HG03139 (cell line): Measurements from ENCODE around the gene TMEM44.
"Not testable (repeated sequence)": the region's sequence is repeated elsewhere in the genome, so short reads cannot be mapped to it uniquely, and the experiment has no call there.

Source experiments
- ATAC-seq: cut with Tn5 transposase; IDR thresholded peaks from one replicate; pipeline ENCODE4 v1.9.1; 2021; ENCODE audit not compliant: unreplicated experiment

The TMEM44 gene

DNA sequence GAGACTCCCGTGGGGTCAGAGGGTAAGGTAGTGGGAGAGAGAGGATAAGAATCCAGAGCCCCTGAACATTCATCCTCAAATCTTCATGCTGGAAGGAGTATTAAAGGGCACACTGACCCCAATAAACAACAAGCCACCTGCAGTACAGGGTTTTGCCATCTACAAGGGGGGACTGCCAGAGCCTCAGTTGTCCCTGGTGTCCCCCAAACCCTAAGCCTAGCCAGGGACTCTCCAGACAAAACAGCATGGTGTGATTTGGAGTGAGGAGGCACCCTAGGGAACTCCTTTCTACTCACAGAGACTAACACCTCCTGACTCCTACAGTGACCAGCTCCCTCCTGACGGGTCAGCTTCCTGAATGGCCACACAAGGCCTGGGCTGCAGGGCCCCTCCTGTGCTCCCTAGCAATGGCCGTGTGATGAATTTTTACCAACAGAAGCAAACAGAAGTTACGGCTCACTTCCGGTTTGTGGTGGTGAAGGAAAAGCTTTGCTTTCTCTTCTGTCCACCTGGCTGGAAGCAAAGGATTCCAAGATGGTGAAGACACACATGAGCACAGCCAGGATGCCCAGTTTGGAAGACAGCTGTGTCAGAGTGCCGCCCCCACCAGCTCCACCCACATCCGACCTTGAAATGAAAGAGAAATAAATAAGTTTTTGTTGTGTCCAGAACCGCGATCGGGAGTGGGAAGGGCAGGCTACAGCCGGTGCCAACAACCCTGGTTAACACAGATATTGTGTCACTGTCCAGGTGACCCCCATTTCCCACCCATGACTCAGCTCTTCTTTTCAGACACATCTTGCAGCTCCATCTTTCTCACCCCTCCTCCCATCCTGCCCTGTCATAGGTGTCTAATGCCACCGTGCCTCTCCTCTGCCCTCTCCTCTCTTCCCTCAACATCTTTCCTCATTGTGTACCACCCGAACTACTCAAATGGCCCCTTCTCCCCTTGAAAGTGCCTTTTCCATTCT lies 76.8 kb downstream of the TMEM44 start:
- ATAC-seq, result no peak

DNA sequence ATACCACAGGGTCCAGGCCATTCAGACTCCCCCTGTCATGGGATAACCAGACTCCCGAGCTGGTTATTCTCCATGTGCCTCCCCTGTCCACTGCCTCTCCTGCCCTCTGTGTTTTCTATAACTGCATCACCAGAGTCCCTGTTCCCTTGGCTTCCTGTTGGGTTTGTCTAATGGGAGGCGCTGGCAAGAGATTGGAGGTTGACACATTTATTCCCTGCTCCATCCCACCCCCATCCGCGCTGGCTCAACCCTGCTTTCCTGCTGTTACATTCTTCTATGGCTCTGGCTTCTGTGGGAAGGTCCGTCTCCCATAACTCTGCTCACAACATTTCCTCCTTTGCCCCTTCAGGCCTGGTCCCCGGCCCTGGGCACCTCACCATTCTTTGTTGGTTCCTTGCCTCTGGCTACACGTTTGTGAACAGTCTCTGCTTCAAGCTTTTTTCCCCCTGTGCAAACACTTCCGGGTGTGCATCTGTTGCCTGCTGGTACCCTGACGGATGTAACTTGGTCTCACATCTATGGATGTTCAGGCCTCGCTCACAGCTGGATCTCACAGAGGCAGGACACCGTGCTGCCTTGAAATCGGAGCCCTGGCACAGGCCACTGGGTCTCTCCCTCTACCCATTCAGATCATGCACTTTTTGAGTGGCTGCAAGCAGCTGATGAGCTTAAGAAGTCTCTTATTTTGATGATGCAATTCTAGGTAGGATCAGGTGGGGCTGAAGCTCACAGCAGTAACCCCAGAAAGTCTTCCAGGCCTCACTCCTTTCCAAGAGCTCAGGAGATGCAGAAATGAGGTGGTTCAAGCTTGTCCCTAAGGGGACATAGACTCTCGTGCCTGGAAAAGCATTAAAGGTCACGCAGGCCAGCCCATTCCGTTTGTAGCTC lies 77.8 kb downstream of the TMEM44 start:
- ATAC-seq, result no peak

DNA sequence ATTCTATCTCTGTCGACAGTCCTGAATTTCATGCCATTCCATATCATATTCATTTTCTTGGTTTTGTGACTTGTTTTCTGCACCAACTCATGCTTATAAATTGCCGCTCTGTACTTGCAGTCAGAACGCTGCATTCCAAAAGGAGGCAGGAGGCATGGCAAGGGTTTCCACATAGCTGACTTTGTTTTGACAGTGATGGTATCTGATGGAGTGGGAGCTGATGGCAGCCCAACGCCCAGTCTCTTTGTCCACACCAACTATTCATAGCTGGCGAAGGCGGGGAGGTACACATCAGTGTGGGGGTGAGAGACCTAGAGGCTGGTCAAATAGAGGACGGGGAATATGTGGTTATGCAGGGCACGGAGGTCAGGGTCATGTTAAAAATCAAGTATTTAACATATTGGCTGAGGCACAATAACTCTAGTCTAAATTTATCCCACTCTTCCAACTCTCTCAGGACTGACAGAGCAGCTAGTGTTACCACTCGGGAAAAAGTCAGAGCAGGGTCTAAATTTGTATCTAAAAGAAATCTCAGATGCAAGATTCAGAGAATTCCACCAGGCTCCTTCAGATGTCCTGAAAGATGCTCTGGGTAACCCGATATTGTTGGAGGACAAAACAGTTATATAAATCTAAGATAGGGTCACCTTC lies 78.6 kb downstream of the TMEM44 start:
- no peak for ATAC-seq

DNA sequence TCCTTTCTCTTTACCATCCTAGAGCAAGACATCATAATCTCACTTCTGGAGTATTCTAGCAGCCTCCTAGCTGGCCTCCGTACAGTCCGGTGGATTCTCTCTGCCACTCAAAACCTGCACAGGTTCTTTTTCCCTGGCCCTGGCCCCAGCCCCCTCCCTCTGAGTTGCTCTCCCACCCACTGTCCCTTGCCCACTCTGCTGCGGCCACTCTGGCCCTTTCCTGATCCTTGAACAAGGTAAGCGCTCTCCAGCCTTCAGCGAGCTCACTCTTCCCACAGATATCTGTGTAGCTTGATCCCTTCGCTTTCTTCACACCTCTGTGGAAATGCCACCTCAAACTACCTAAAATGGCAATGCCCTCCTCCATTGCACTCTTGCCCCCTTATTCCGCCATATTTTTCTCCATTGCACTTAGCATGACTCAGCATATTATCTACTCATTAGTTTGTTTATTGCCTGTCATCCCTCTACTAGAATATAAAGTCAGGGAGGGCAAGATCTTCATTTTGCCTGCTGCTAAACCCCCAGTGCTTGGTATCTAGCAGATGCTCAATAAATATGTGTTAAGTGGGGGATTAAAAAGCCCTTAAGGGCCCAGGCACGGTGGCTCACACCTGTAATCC lies 80.8 kb downstream of the TMEM44 start:
- ATAC-seq, result no peak

DNA sequence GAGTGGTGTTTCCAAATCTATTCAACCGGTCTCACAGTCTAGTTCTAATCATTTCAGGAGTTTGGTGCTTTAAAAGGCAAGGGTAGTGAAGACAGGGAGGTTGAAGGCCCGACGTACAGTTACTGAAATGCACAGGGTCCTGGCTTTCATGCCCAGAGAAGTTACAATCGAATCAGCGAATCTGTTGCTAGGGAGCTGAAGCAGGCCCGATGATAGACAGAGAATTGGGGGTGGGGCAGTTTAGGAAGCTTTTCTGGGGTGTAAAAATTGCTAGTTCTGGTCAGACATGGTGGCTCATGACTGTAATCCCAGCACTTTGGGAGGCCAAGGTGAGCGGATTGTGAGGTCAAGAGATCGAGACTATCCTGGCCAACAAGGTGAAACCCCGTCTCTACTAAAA lies 83.4 kb downstream of the TMEM44 start:
- no peak for ATAC-seq

DNA sequence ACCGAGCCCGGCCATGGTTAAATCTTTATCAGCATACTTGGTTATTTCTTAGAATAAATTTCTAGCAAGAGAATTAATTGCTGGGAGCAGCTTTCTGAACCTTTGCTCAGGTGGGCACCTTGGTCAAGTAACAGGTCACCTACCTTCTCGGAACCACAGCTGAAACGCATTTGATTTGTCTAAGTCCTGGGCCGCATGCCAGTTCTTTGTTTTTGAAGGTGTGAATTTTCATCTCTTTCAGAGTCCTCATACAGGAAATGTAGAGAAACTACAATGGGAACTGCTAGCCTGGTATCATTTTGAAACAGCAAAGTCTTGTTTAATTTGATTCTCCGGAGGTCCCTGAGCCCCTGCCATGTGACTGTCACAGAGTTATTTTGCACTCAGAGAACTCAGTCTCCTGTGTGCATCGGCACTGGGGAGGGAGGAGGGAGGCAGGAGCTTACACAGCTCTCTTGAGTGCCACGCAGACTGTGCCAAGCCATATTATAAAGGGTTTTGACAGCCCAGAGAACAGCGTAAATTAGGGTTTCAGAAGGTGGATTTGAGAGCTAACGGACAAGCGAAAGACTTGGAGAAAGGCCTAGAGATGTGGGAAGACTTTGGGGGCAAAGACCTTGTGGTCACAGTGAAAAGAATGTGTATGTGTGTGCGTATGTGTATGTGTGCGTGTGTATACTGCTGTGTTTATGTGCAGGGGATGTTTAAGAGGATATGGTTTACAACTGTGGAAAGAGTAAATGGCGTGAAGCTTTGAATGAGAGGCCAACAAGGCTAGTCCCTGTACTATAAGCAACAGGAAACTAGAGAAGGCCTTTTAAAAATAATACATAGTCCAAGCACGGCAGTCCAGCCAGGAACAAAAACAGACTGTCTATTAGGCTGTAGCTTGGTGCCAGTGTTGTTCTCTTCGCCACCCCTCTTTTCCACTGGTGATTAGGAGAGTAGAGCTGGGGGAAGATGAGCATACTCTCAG lies 84.6 kb downstream of the TMEM44 start:
- ATAC-seq, result no peak

DNA sequence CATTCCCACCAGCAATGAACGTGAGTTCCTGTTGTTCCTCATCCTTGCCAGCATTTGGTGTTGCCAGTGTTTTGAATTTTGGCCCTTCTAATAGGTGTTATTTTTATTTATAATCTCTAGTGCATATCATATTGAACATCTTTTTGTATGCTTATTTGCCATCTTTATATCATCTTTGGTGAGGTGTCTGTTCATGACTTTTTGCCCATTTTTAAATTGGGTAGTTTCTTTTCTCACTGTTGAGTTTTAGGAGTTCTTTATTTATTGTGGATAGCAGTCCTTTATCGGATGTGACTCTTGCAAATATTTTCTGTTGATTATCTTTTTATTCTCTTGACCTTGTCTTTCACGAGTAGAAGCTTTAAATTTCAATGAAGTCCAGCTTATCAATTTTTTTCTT lies 86.2 kb downstream of the TMEM44 start:
- no peak for ATAC-seq

DNA sequence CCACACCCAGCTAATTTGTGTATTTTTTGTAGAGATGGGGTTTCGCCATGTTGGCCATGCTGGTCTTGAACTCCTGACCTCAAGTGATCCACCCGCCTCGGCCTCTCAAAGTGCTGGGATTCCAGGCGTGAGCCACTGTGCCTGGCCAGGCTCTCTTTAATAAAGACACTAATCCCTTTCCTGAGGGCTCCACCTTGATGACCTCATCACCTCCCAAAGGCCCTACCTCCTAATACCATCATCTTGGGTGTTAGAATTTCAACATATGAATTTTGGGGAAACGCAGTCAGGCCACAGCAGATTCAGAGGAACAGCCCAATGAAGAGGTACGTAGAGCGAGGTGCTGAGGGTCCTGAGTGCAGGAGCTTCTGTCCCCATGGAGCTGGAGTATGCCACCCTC lies 87.7 kb downstream of the TMEM44 start:
- ATAC-seq, result not testable (repeated sequence)

DNA sequence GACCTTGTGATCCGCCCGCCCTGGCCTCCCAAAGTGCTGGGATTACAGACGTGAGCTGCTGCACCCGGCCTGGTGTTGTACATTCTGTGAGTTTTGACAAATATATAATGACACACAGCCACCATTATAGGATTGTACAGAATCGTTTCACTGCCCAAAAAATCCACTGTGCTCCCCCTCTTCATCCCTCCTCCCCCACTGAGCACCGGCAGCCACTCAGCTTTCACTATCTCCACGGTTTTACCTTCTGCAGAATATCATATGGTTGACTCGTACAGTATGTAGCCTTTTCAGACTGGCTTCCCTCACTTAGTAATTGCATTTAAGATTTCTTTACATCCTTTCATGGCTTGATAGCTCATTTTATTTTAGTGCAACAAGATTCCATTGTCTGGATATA lies 89.7 kb downstream of the TMEM44 start:
- no peak for ATAC-seq

DNA sequence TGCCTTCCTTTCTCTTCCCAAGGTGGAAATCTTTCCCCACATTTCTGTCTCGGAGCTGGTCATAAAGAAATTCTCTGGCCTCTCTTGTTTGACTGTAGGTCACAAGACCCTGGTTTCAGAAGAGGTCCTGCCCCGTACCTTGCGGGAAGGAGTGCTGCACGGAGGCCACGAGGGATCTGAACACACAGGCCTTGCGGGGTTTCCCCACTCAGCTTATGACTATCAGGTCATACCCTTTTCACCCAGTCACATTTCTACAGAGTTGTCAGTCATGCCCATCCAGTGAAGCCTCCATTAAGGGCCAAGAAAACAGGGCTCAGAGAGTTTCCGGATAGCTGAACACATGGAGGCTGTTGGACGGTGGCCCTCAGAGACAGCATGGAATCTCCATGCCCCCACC lies 91.7 kb downstream of the TMEM44 start:
- ATAC-seq, result no peak

DNA sequence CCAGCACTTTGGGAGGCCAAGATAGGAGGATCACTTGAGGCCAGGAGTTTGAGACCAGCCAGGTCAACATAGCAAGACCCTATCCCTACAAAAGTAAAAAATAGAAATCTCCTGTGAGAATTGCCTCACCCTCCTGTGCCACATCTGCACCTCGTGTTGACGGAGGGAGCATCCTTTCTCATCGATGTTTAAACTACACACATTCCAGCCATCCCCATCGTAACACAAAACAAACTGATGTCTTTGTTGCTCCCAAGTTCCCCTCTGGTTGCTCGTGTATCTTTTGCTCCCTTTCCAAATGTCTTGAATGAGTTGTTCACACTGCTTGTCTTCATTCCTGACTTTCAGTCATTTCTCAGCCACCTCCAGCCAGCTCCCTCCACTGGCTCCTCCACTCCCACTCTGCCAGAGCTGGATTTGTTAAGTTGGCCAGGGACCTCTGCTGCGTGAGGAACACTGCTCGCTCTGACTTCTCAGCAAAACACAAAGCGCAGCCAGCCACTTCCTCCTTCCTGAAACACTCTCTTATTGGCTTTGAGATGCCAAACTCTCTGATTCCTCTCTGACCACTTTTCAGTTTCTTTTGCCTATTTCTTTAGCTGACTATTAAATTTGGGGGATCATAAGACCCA lies 92.8 kb downstream of the TMEM44 start:
- no peak for ATAC-seq

DNA sequence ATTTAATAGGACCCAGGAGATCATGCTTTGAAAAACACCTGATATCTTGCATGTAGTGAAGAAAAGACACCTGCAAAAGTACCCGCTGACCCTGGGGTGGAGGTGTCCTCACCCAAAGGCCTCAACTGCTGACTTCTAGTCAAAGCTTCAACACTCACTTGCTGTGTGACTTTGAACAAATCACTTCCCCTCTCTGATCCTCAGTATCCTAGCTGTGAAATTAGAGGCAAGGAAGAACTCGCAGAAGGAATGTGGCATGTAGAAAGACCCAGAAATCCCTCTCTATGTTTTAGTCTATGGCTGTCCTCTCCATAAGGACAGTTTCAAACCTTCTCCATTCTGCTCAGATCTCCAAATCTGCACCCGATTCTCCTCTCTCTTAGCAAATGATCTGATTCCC lies 93.7 kb downstream of the TMEM44 start:
- no peak for ATAC-seq

DNA sequence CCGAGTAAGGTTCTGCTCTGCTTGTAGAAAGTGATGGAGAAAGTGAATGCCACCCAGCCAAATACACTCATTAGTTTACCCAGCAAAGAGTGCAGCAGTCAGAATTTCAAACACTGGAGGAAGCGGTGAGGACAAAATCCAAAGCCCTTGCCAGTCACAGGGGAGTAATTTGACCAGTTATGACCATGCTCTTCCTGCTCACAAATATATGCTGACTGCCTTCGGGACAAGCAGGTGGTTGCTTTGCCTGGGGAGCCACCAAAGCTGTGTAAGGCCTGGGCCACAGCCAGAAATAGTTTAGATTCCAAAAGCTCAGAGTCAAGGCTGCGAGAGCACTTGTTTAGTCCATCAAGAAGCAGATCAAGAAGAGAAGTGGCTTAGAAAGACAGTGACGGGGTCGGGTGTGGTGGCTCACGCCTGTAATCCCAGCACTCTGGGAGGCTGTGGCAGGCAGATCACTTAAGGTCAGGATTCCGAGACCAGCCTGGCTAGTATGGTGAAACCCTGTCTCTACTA lies 95.4 kb downstream of the TMEM44 start:
- ATAC-seq, result no peak
